Vagina (tissue), 2 donors: Measurements from ENCODE around the gene ZNF428.

Experiments used
- CTCF ChIP-seq, 3 experiments: fragments of 450-650 bp in 2 of 3; fragments of 200-600 bp in 1 of 3; sonication (generic) in 1 of 3; IDR thresholded peaks; one replicate each; pipeline ENCODE4 v1.5.1; 2017 to 2019; ENCODE audit warnings: antibody characterized with exemption in 3 of 3, mild to moderate bottlenecking in 2 of 3, moderate library complexity in 2 of 3
- POLR2A ChIP-seq, 2 donors: fragments of 450-650 bp; IDR thresholded peaks; one replicate each; pipeline ENCODE4 v1.6.1; 2017; ENCODE audit warnings: antibody characterized with exemption in 2 of 2, mild to moderate bottlenecking in 2 of 2, moderate library complexity in 2 of 2

DNA sequence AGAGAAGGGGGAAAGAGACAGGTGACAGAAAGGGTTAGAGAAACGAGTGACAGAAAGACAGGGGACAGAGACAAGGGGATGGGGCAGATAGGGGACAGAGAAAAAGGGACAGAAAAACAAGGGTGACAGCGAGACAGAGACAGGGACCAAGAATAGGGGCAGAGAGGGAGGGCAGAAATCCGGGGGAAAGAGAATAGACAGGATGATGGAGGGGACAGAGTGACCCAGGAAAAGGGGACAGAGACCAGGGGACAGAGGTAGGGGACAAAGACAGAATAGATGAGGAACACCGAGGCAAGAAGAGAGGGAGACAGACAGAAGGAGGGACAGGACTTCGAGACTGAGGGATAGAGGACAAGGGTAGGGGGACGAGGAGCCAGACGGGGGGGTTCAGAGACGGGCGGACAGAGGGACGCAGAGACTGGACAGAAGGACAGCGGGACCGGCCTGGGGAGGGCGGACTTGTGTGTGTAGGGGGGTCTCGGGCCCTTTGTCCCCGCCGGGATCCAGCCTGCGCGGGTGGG lies 19.6 kb upstream of the ZNF428 start:
- TF ChIP-seq POLR2A (IDR thresholded peaks at IDR 0.05), result no peak
- no peak for TF ChIP-seq CTCF (IDR thresholded peaks at IDR 0.05)
